ENCODE measurements around the gene CTXN1.
A peak's percentile ranks its signal among the peaks of the same experiment; 100 is the strongest.

The CTXN1 gene

DNA sequence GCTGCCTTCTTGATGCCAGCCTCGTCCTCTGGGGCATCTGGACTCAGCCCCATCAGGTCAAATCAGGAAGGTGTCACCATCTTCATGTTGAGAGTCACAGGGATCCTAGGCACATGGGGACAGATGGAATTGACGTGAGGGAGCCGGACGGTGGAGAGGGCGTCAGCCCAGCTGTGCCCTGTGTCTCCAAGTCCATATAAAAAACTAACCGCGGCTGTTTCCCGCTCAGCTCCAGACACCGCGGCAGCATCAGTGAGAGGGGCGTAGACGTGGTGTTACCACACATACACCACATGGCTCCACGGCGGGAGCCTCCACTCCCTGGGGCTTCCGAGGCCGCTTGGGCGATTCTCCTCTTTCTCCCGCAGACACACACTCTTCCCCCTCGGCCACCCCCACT is 46.1 kb downstream of the CTXN1 start:
- Mint-ChIP-seq H3K4me1 (peaks cover 0 to 2% of the 10 kb centered on the region in 2 donors), H3K27me3 (peaks cover 28 to 35% of the 10 kb centered on the region in 2 donors), H3K4me3 (no peak overlapping the region), H3K27ac (no peak overlapping the region), H3K36me3 (peaks cover 0 to 1% of the 10 kb centered on the region in 2 donors), H3K9me3 (peaks cover 0 to 4% of the 10 kb centered on the region in 2 donors)
- ATAC-seq (replicated peaks) (no peak), DNase-seq (no peak)

DNA sequence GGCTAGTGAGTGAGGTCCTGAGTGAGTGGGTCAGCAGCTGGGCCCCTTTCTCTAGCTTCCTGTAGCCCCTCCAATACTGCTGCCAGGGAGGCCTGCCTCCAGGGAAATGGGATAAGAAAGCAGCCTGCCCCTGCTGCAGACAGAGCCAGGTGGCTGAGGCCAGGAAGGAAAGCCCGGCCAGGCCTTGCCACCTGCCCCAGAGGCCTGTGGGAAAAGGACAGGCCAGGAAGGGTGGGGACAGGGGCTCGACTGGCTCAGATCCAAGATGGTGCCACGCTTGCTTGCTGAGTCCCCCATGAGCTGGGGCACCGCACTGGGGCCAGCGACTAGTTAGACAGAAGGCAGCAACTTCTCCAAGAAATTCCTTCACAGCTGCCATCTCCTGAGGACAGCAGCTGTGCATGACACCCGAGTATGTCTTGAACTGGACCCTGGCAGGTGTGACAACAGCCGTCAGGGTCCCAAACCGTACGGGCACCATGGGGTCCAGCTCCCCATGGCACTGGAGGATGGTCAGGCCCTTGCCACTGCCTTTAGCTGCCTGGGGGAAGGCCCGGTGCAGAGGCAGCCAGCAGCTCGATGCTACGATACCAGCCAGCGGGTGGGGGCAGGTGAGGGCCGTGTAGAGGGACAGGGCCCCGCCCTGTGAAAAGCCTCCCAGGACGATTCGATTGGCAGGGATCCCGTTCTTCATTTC is 46.7 kb downstream of the CTXN1 start:
- Mint-ChIP-seq H3K27me3 (peaks cover 32 to 38% of the 10 kb centered on the region in 2 donors), H3K27ac (no peak overlapping the region), H3K36me3 (peaks cover 0 to 1% of the 10 kb centered on the region in 2 donors), H3K9me3 (peaks cover 0 to 4% of the 10 kb centered on the region in 2 donors), H3K4me1 (peaks cover 3 to 5% of the 10 kb centered on the region in 2 donors), H3K4me3 (no peak overlapping the region)
- DNase-seq = no peak
- ATAC-seq (replicated peaks) = no peak

GRCh38 chr19:7877249-7877836 is 48.6 kb downstream of the CTXN1 start:
- Mint-ChIP-seq H3K9me3 (peaks cover 0 to 3% of the 10 kb centered on the region in 2 donors), H3K4me3 (no peak overlapping the region), H3K36me3 (no peaks in the 10 kb centered on the region), H3K27me3 (peaks cover 38 to 47% of the 10 kb centered on the region in 2 donors), H3K27ac (no peak overlapping the region), H3K4me1 (peaks cover 7 to 15% of the 10 kb centered on the region in 2 donors)
- ATAC-seq (replicated peaks) (no peak), DNase-seq (no peak)

- Mint-ChIP-seq H3K4me1 (peaks cover 24 to 36% of the 10 kb centered on the region in 2 donors), H3K9me3 (peaks cover 5% of the 10 kb centered on the region in 2 donors), H3K4me3 (peak overlapping the region; percentile 70 to 77), H3K36me3 (no peaks in the 10 kb centered on the region), H3K27ac (no peak overlapping the region), H3K27me3 (peaks cover 50 to 67% of the 10 kb centered on the region in 2 donors)
- ATAC-seq (replicated peaks) (no peak), DNase-seq (no peak)
Measured at GRCh38 chr19:7874897-7875273, 51.0 kb downstream of the CTXN1 start.

All from stimulated activated naive B cell treated with anti-CD40 and anti-IgM and Interleukin-4, amounts not matched to agents 10 μg/mL and 1 μg/mL and 100 μg/mL, for 72 hours (primary cell).